Astrocyte (in vitro differentiated cells and primary cell): ENCODE results near the gene ALG14.

Source experiments
- EZH2 ChIP-seq: IDR thresholded peaks from 2 replicates; pipeline ENCODE4 v1.6.1; 2012; ENCODE audit warnings: mild to moderate bottlenecking, low read length, inconsistent platforms; ENCODE audit not compliant: insufficient read depth
- TF ChIP-seq, protein P1 (sequence below): IDR thresholded peaks from 2 replicates; pipeline ENCODE4 v1.5.1; 2011; ENCODE audit warnings: low read depth, mild to moderate bottlenecking, inconsistent platforms, low read length, moderate library complexity; ENCODE audit not compliant: insufficient read depth

- TF ChIP-seq, protein P1, sequence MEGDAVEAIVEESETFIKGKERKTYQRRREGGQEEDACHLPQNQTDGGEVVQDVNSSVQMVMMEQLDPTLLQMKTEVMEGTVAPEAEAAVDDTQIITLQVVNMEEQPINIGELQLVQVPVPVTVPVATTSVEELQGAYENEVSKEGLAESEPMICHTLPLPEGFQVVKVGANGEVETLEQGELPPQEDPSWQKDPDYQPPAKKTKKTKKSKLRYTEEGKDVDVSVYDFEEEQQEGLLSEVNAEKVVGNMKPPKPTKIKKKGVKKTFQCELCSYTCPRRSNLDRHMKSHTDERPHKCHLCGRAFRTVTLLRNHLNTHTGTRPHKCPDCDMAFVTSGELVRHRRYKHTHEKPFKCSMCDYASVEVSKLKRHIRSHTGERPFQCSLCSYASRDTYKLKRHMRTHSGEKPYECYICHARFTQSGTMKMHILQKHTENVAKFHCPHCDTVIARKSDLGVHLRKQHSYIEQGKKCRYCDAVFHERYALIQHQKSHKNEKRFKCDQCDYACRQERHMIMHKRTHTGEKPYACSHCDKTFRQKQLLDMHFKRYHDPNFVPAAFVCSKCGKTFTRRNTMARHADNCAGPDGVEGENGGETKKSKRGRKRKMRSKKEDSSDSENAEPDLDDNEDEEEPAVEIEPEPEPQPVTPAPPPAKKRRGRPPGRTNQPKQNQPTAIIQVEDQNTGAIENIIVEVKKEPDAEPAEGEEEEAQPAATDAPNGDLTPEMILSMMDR = no peak
- no peak for TF ChIP-seq EZH2
These were observed 33.3 kb downstream of the ALG14 start for GRCh38 chr1:95039360-95040031.
